NCI-H82 treated with DMSO at 0.1 percent for 48 hours (cell line): ENCODE data around the gene STK25.

ENCODE experiments used
- DNase-seq: peaks from one replicate; lab custom pipeline; 2025; ENCODE audit not compliant: unreplicated experiment; lab: John Stamatoyannopoulos, UW

Gene STK25

GRCh38 chr2:241495172-241496002, 13.0 kb downstream of the STK25 start:
- no peak for DNase-seq

- DNase-seq, result no peak
These were observed 14.0 kb downstream of the STK25 start for GRCh38 chr2:241494311-241494908.

DNA sequence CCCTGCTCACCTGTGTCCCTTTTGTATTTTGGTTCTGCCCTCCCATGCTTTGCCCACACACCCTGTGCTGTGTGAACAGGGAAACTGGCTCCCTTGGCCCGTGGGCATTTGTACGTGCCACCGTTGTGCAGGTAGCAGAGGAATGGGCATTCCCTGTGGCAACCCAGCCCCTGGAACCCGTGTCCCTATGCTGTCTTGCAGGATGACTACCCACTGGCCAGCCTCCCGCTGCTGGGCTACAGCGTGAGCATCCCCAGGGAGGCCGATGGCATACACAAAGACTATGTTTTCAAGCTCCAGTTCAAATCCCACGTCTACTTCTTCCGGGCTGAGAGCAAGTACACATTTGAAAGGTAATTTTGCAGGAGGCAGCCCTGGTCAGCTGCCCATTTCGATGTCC, 15.3 kb downstream of the STK25 start:
- DNase-seq, result no peak

DNA sequence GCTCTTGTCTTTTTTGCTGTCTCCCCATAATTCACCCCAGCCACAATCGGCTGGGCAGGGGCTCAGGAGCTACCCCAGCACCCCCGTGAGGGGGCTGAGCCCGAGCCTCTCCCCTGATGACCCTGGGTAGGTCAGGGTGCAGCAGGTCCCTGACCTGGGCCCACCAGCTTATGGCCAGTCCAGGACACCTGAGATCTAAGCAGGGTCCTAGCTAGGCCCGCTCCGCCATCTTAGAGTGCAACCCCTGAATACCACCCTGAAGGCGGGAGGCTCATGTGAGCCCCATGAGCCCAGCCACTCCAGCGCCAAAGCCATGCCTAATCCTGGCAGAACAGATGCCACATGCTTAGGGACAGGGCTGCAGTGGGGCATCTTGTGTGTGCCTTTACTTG, 16.2 kb downstream of the STK25 start:
- DNase-seq, result no peak

- no peak for DNase-seq
These were observed 16.7 kb downstream of the STK25 start for GRCh38 chr2:241491549-241492173.

GRCh38 chr2:241490825-241491506, 17.4 kb downstream of the STK25 start:
- DNase-seq, result no peak

- no peak for DNase-seq
These were observed 18.4 kb downstream of the STK25 start for GRCh38 chr2:241489733-241490680.

GRCh38 chr2:241489088-241489487, 19.3 kb downstream of the STK25 start:
- no peak for DNase-seq

DNA sequence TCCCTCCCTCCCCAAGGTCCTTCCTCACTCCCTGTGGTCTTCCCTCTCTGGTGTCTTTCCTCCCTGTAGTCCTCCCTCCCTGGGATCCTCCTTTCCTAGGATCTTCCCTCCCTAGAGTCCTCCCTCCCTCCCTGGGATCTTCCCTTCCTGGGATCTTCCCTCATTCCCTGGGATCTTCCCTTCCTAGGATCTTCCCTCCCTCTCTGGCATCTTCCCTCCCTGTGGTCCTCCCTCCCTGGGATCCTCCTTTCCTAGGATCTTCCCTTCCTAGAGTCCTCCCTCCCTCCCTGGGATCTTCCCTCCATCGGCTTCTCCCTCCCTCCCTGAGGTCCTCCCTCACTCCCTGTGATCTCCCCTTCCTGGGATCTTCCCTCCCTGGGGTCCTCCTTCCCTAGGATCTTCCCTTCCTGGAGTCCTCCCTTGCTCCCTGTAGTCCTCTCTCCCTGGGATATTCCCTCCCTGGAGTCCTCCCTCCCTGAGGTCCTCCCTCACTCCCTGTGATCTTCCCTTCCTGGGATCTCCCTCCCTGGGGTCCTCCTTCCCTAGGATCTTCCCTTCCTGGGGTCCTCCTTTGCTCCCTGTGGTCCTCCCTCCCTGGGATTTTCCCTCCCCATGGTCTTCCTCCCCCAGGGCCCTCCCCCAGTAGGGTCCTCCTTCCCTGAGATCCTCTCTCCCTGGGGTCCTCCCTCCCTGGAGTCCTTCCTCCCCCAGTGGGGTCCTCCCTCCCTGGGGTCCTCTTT, 23.0 kb downstream of the STK25 start:
- no peak for DNase-seq

GRCh38 chr2:241483305-241483704, 25.1 kb downstream of the STK25 start:
- no peak for DNase-seq

DNA sequence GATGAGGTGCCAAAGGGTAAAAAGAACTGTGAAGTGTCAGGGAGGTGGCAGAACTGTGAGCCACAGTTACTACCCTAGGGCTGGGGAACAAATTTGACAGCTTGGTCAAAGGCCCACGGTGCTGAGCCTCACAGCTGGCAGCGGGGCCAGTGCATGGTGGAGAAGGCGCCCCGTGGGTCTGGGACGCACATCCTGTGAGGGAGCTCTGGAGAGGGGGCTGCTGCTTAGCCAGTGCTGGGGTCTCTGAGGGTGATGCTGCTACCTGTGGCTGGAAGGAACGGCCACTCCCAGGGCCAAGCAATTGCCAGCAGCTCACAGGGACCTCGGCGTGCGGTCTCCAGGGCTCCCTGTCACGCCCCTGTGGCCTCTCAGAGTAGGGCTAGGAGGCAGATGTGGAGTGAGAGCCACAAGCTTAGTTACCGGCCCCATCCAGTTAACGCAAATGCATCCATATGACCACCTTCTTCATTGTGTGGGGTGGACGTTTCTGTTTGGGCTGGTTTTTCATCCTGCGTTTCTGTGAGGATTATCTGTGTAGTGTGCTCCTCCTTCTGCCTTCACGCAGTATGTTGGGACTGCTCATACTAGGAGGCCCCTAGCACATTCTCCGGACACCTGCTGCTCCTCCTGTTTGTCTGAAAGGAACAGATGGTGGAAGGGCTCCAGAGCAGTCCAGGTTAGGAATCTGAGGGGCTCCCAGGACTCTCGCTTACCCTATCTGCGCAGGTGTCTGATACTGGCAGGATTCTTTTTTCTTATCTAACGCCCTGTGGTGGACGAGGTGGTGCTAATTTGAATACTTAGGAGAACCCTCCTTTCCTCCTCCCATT, 26.0 kb downstream of the STK25 start:
- peak; percentile 33 for DNase-seq

DNA sequence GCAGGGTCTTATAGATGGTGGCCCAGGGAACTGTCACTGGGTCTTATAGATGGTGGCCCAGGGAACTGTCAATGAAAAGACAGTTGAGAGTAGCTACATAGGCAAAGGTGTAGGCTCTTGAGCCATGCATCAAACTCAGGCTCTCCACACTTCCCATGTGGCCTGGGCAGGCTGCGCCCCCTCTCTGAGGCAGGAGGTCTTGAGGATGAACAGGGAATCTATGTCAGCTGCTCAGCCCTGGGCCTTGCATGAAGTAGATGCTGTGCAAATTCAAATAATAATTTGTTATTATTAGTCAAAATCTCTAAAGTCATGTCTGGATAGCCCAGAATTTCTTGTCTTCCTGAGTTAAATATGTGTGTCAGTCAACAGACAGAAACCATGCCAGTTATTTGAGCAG, 26.7 kb downstream of the STK25 start:
- DNase-seq, result no peak

GRCh38 chr2:241479026-241479898, 29.1 kb downstream of the STK25 start:
- no peak for DNase-seq

GRCh38 chr2:241478166-241478565, 30.2 kb downstream of the STK25 start:
- DNase-seq, result no peak

- DNase-seq, result no peak
These were observed 33.1 kb downstream of the STK25 start for GRCh38 chr2:241475267-241475666.

GRCh38 chr2:241473399-241473798, 35.0 kb downstream of the STK25 start:
- DNase-seq, result no peak

- no peak for DNase-seq
These were observed 38.6 kb downstream of the STK25 start for GRCh38 chr2:241469746-241470145.

DNA sequence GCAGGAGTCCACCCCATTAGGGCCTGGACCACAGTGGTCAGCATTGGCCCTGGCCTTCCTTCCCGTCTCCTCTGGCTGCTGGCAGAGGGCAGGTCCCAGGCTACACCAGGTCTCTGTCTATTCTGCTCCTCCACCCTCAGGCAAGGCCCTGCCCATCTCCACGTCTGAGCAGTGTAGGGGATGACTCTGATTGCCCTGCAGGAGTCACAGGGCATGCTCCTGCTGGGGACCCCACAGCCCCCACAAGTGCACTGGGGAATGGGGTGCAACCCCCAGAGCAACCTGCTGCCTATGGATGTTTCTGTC, 40.0 kb downstream of the STK25 start:
- DNase-seq, result no peak
